Tibial nerve (tissue), 4 donors: ENCODE results near the gene DSN1.

Source experiments
- CTCF ChIP-seq, 5 experiments: fragments of 200-600 bp in 3 of 5; fragments of 450-650 bp in 2 of 5; sonication (generic) in 3 of 5; IDR thresholded peaks; one replicate each; pipeline ENCODE4 v1.5.1; 2016 to 2019; ENCODE audit warnings: antibody characterized with exemption in 5 of 5, mild to moderate bottlenecking in 3 of 5, moderate library complexity in 2 of 5
- EP300 ChIP-seq, 2 donors: sonication (generic); formaldehyde crosslinking; IDR thresholded peaks; one replicate each; pipeline ENCODE4 v1.6.1; 2017; ENCODE audit warnings: antibody characterized with exemption in 2 of 2, mild to moderate bottlenecking in 1 of 2
- POLR2A ChIP-seq, 2 donors: fragments of 450-650 bp; IDR thresholded peaks; one replicate each; pipeline ENCODE4 v1.6.1; 2017; ENCODE audit warnings: antibody characterized with exemption in 2 of 2, mild to moderate bottlenecking in 2 of 2, moderate library complexity in 2 of 2

- TF ChIP-seq CTCF (IDR thresholded peaks at IDR 0.05): no peak
- no peak for TF ChIP-seq POLR2A (IDR thresholded peaks at IDR 0.05)
- TF ChIP-seq EP300 (IDR thresholded peaks at IDR 0.05): no peak
These were observed 2.9 kb downstream of the DSN1 start for GRCh38 chr20:36770680-36771079.
